GM10248 (cell line): Measurements from ENCODE around the gene IL12B.
"Not testable (repeated sequence)": the region's sequence is repeated elsewhere in the genome, so short reads cannot be mapped to it uniquely, and the experiment has no call there.

Experiments
- CTCF ChIA-PET: fragments of 300-600 bp; sonication (Branson Sonifier 250); formaldehyde crosslinking; extraction: SDS; loops from one replicate; lab custom pipeline; 2021; ENCODE audit warnings: antibody characterized with exemption; lab: Yijun Ruan, JAX
- POLR2A ChIA-PET: fragments of 350-650 bp; sonication (Branson Sonifier 250); formaldehyde crosslinking; extraction: SDS; loops from one replicate; lab custom pipeline; 2020; ENCODE audit warnings: antibody characterized with exemption; lab: Yijun Ruan, JAX
- DNase-seq: peaks from one replicate; pipeline ENCODE4 v3.0.0; 2012; ENCODE audit errors: extremely low spot score
- CTCF ChIP-seq: IDR thresholded peaks from 2 replicates; pipeline ENCODE4 v1.5.1; 2012; ENCODE audit warnings: mild to moderate bottlenecking, low read depth; ENCODE audit errors: extremely low read depth, missing control alignments, control extremely low read depth

The IL12B gene

GRCh38 chr5:159269723-159270122 is 60.6 kb downstream of the IL12B start:
- DNase-seq = no peak
- ChIA-PET POLR2A (no interaction called here), CTCF (no interaction called here)
- no peak for TF ChIP-seq CTCF

GRCh38 chr5:159266764-159267163 is 63.5 kb downstream of the IL12B start:
- DNase-seq, POLR2A ChIA-PET: not testable (repeated sequence)
- CTCF ChIA-PET = interaction anchor here (1.0 to 1.5 kb wide), 3 partner anchors 10 to 110 kb away, joined by 3 to 4 read pairs (median 3); no protein-coding TSS in a partner anchor
